Aortic smooth muscle cell (primary cell): Measurements from ENCODE around the gene SAMD5. TPM values are rescaled to one million over a fixed set of nuclear protein-coding genes. Genes with fewer than 3 reads are reported as not detected.

Experiments
- total RNA-seq: library from RNA; depleted of rRNA; stranded (reverse); fragments of >200 nt; gene quantifications from 2 replicates; pipeline ENCODE4 v1.2.3, GENCODE V29; 2014

The SAMD5 gene
- total RNA-seq: 0.12 and 0.26 TPM in 2 replicates

GRCh38 chr6:147508042-147508865 lies at the start of gene SAMD5:
SAMD5 (plus strand) TSS chr6:147508690; CDS start chr6:147508929, 239 bp downstream.

